Stomach (tissue), 4 donors: Measurements from ENCODE around the gene CASR.

ENCODE experiments used
- POLR2A ChIP-seq, 4 donors: fragments of 450-650 bp; IDR thresholded peaks; one replicate each; pipeline ENCODE4 v1.6.1; 2016; ENCODE audit warnings: antibody characterized with exemption in 4 of 4, control low read depth in 2 of 4, mild to moderate bottlenecking in 1 of 4, moderate library complexity in 1 of 4
- TF ChIP-seq, protein P1 (sequence below), 7 experiments: fragments of 450-650 bp in 4 of 7; fragments of 200-600 bp in 3 of 7; sonication (generic) in 3 of 7; IDR thresholded peaks; one replicate each; pipeline ENCODE4 v1.5.1; 2016 to 2019; ENCODE audit warnings: antibody characterized with exemption in 7 of 7, control low read depth in 2 of 7, mild to moderate bottlenecking in 1 of 7

DNA sequence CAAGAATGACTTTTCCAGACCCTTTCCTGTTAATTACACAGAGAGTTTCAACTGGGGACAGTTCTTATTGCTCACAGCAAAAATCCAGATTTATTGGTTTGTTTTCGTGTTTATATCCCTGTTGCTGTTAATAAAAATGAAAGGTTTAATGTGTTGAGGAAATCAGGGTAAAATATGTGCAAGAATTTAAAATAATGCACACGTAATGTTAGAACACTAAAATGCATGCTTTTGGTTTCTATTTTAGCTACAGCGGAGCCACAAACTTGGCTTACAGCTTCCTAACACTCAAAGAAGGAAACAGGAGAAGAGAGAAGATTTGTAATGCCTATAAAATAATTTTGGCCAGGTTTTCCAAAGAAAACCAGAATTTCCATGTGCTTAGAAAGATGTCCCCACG is 62.7 kb downstream of the CASR start:
- TF ChIP-seq, protein P1, sequence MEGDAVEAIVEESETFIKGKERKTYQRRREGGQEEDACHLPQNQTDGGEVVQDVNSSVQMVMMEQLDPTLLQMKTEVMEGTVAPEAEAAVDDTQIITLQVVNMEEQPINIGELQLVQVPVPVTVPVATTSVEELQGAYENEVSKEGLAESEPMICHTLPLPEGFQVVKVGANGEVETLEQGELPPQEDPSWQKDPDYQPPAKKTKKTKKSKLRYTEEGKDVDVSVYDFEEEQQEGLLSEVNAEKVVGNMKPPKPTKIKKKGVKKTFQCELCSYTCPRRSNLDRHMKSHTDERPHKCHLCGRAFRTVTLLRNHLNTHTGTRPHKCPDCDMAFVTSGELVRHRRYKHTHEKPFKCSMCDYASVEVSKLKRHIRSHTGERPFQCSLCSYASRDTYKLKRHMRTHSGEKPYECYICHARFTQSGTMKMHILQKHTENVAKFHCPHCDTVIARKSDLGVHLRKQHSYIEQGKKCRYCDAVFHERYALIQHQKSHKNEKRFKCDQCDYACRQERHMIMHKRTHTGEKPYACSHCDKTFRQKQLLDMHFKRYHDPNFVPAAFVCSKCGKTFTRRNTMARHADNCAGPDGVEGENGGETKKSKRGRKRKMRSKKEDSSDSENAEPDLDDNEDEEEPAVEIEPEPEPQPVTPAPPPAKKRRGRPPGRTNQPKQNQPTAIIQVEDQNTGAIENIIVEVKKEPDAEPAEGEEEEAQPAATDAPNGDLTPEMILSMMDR (IDR thresholded peaks at IDR 0.05) = no peak
- TF ChIP-seq POLR2A (IDR thresholded peaks at IDR 0.05) = no peak
